ENCODE results near the gene ACHE.

ACHE gene

GRCh38 chr7:100884736-100885439 lies 10.8 kb downstream of the ACHE start:
- DNase-seq (ENCODE audit: low read depth): no peak

- DNase-seq (ENCODE audit: low read depth): no peak
Observed at GRCh38 chr7:100882785-100883526, 12.7 kb downstream of the ACHE start.

- no peak for DNase-seq (ENCODE audit: low read depth)
Observed at GRCh38 chr7:100882201-100882600, 13.5 kb downstream of the ACHE start.

GRCh38 chr7:100881136-100881535 lies 14.6 kb downstream of the ACHE start:
- DNase-seq (ENCODE audit: low read depth): no peak

GRCh38 chr7:100880645-100881044 lies 15.0 kb downstream of the ACHE start:
- no peak for DNase-seq (ENCODE audit: low read depth)

- no peak for DNase-seq (ENCODE audit: low read depth)
Observed at GRCh38 chr7:100879685-100880261, 15.9 kb downstream of the ACHE start.

- DNase-seq (ENCODE audit: low read depth): no peak
Observed at GRCh38 chr7:100878685-100879084, 17.0 kb downstream of the ACHE start.

- no peak for DNase-seq (ENCODE audit: low read depth)
Observed at GRCh38 chr7:100878013-100878412, 17.7 kb downstream of the ACHE start.

- no peak for DNase-seq (ENCODE audit: low read depth)
Observed at GRCh38 chr7:100875356-100875751, 20.3 kb downstream of the ACHE start.

GRCh38 chr7:100874577-100875355 lies 20.9 kb downstream of the ACHE start, which contains the start of gene SRRT:
Gene SRRT, plus strand, starts transcription at chr7:100875103. Its CDS starts 488 bp downstream, at chr7:100875591.
- peak; percentile 96 for DNase-seq (ENCODE audit: low read depth)

GRCh38 chr7:100874300-100874576 lies 21.4 kb downstream of the ACHE start:
- no peak for DNase-seq (ENCODE audit: low read depth)

- DNase-seq (ENCODE audit: low read depth): no peak
Observed at GRCh38 chr7:100873599-100874299, 21.9 kb downstream of the ACHE start.

GRCh38 chr7:100867776-100868485 lies 27.8 kb downstream of the ACHE start:
- no peak for DNase-seq (ENCODE audit: low read depth)

- peak; percentile 87 for DNase-seq (ENCODE audit: low read depth)
Observed at GRCh38 chr7:100867040-100867775, 28.5 kb downstream of the ACHE start, which contains the start of gene TRIP6. Gene TRIP6, plus strand, starts transcription at chr7:100867387. Its CDS starts 111 bp downstream, at chr7:100867498.

GRCh38 chr7:100866729-100867039 lies 29.0 kb downstream of the ACHE start:
- DNase-seq (ENCODE audit: low read depth): no peak

- DNase-seq (ENCODE audit: low read depth): no peak
Observed at GRCh38 chr7:100865938-100866728, 29.6 kb downstream of the ACHE start.

GRCh38 chr7:100865372-100865911 lies 30.2 kb downstream of the ACHE start:
- DNase-seq (ENCODE audit: low read depth): no peak

GRCh38 chr7:100864263-100864845 lies 31.3 kb downstream of the ACHE start:
- DNase-seq (ENCODE audit: low read depth): no peak

- DNase-seq (ENCODE audit: low read depth): no peak
Observed at GRCh38 chr7:100863406-100863950, 32.2 kb downstream of the ACHE start.

All from fibroblast of the conjunctiva (primary cell).